Measurements from ENCODE around the gene DIP2C.

Gene DIP2C

DNA sequence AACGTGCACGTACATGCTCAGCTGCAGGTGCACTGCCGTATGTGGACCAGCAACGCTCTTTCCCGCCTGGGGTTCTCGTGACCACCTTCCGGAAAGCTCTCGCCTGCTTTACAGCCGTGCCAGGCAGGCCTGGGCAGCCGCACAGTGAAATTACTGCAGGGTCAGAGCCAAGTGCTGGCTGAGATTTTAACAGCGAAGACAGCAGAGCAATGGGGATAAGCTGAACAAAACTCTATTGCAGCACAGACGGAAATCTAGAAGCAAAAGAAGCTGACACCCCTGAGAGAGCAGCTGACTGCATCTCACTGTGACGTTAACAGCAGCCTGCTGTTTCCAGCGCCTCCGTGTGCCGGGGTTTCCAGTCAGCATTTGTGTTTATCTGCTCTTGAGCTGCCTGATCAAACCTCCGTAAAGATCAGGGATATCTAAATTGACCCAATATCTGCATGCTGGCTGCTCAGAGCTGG, 179.0 kb downstream of the DIP2C start:
- DNase-seq: peak; percentile 62

DNA sequence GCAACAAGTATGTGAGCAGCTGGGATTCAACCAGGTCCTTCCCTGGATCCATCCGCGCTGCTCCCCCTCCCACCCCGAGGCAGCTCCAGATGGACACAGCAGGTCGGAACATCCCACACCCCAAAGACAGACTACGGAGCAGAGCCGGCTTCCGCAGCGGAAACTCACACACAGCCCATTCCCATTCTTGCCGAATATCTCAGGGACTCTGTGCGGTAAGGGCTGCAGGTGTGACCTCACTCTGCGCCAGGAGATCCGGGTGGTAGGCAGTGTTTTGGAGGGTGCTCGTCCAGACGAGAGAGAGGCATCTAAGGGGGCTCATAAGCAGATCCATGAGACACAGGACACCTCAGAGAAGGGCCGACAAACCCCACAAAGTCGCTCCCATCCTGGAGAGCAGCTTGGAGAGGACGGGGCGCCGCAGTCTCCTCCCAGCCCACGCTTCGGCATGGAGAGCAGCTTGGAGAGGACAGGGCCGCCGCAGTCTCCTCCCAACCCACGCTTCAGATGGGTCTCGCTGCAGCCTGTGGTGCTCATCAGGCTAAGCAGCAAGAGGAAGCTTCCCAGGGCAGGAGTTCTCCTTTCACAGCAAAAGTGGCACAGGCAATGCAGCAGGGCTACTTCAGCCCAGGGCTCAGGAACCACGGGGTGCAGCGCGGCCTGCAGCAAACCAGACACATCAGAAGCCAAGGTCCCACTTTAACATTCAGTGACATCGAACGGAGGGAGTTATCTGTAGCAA, 179.9 kb downstream of the DIP2C start:
- DNase-seq: no peak

DNA sequence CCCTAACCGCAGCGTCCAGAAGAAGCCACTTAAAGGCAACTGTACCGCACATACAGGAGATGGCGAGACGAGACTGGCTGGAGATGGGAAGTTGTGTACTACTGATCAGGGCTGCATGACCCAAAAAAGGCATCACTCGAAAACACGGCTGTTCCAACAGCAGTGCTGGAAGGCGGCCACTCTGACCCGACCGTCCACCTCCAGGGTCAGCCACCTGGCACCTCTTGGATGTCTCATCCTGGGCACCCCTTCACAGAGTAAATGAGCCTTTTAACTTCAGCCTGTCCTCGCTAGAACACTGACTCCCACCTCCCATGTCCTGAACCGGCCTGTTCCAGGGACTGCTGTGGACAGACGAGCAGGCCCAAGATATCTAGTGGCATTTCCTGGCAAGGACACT, 180.7 kb downstream of the DIP2C start:
- no peak for DNase-seq

DNA sequence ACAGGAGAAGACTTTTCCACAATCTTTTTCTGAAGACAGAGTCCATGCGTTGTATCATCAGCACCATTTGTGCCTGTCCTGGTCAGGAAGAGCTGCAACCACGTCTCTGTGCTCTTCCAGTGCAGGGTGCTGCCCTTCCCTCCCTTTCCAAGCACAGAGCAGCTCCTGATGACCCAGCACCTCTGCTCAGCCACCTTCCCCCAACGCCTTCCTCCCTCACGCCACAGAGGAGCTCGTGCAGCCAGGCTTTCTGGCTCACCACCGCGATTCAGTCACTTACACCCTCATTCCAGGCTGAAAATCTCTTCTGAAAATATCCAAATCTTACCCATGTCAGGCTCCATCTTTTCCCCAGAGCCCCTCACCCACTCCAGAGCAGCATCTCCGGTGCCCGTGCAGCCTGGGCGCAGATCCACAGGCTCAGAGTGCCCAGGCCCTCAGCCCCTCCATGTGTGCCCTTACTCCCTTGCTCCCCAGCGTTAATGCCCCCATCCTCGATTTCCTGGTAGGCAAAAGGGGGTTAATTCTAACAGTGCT, 181.5 kb downstream of the DIP2C start:
- no peak for DNase-seq

DNA sequence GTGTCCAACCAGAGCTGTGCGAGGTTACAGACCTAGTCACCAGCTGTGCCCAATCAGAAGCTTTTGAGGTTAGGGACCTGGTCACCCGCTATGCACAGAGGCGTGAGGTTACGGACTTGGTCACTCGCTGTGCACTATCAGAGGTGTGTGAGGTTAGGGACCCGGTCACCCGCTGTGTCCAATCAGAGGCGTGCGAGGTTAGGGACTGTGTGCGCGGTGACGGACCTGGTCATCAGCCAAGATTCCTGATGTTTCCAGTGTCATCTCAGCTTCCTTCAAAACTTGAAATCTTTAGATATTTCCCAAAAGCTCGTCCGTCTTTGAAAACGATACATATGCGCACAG, 182.1 kb downstream of the DIP2C start:
- DNase-seq: no peak

DNA sequence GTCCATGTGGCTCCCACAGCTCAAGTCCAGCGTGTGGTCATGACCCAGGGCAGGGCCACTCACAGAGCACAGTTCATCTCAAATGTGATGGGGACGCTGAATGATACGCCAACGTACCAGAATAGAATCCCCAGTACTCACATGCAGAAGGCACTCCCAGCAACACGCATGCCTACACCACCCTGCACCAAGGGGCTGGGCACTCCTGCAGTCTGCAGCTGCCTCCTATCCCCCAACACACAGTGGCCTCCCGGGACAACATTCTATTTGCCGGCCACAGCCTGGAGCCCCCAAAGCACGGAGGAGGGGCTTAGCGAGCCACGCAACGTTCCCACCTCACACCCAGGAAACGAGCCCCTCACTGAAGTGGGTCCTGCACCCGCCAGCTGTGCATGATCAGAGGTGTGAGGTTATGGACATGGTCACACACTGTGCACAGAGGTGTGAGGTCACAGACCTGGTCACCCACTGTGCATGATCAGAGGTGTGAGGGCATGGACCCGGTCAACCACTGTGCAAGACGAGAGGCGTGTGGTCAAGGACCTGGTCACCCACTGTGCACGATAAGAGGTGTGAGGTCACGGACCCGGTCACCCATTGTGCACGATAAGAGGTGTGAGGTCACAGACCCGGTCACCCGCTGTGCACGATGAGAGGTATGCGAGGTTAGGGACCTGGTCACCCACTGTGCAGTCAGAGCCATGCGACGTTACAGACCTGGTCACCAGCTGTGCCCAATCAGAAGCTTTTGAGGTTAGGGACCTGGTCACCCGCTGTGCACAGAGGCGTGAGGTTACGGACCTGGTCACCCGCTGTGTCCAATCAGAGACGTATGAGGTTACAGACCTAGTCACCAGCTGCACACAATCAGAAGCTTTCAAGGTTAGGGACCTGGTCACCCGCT, 182.8 kb downstream of the DIP2C start:
- no peak for DNase-seq

DNA sequence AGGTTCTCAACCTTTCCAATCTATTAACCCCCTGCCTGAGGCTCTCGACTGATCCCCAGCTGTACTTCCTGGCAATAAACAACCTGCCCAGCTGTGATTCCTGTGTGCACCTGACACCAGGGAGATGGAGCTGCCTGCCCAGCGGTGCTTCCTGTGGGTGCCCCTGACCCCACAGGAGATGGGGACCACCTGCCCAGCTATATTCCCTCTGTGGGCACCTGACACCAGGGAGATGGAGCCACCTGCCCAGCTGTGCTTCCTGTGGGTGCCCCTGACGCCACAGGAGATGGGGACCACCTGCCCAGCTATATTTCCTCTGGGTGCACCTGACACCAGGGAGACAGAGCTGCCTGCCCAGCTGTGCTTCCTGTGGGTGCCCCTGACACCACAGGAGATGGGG, 184.0 kb downstream of the DIP2C start:
- peak; percentile 12 for DNase-seq

DNA sequence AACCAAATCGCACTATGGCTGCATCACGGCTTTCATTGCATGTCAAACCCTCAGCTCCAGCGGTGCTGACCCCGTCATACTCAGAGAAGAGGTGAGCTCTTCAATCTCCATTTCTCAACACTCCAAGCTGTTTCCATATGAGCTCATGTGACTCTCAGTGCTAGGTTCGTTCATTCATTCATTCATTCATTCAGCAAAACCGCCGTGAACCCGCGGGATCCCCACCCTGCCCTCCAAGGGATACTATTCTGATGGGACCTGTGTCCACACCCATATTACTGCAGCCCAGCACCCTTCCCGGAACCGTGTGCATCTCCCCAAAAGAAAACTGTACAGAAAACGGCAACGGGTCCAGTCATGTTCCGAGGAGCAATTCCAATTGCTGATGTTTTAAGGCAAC, 184.7 kb downstream of the DIP2C start:
- no peak for DNase-seq

DNA sequence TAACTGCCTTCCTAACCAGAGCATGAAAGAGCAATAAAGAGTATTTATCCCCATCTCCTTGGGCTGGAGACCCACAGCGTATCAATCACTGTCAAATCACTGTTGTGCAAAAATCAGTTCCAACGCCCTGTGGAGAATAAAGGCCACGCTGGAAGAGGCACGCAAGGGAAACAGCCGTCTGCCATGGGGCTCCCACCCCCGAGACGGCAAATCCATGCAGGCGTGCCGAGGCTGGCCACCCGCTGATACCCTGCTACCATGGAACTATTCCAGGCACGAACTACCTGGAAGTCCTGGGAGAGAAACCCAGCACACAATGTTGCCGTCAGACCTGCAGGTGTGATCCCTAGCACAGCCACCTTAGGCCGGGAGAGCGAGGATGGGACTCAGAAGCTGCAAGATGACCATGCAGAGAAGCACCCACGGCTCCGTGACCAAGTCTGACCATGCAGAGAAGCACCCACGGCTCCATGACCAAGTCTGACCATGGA, 185.3 kb downstream of the DIP2C start:
- peak; percentile 16 for DNase-seq

DNA sequence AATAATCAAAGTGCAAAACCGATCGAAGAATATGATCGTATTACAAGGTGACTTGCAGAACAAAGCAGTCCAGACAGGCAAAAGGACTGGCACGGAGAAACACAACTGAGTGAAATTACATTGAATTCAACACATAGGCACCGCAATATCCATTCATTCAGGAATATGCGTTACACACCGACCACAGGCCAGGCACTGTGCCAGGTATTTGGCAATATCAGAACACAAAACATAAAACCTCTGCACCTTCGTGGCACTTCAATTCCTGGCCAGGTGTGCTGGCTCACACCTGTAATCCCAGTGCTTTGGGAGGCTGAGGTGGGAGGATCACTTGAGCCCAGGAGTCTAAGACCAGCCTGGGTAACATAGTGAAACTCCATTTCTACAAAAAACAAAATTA, 187.9 kb downstream of the DIP2C start:
- no peak for DNase-seq

DNA sequence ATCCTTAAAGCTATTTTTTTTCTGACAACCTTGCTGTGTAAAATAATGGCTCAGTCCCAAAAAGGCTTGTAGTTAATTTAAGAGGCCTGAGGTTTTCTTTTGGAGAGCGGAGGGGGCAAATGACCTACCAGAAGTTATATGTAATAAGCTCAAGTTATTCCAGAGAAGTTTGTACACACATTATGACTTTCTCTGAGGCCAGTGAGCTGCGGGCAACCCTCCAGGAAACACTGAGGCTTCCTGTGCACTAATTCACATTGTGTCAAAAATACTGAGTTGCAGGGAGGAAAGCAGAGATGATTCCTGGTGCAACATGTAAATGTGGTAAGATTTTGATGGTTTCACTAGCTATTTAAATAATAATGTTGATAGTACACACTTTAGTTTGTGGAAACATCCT, 188.6 kb downstream of the DIP2C start:
- peak; percentile 57 for DNase-seq

DNA sequence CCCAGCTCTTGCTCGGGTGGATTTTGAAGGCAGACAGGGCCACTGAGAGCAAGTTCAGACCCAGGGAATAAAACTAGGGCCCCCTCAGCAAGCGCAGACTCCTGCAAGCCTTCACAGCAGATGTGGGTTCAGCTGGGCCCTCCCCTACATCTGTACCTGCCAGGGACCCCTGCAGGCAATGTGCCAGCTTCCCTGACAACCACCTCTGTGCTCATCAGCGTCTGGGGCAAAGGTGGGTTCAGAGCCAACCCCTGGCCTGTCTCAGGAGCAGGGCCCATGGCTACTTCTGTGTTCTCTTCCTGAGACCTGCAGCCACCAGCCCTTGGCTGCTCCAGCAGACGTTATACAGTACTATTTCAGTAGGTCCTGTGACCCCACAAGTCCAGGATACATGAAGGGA, 189.5 kb downstream of the DIP2C start:
- DNase-seq: peak; percentile 14

DNA sequence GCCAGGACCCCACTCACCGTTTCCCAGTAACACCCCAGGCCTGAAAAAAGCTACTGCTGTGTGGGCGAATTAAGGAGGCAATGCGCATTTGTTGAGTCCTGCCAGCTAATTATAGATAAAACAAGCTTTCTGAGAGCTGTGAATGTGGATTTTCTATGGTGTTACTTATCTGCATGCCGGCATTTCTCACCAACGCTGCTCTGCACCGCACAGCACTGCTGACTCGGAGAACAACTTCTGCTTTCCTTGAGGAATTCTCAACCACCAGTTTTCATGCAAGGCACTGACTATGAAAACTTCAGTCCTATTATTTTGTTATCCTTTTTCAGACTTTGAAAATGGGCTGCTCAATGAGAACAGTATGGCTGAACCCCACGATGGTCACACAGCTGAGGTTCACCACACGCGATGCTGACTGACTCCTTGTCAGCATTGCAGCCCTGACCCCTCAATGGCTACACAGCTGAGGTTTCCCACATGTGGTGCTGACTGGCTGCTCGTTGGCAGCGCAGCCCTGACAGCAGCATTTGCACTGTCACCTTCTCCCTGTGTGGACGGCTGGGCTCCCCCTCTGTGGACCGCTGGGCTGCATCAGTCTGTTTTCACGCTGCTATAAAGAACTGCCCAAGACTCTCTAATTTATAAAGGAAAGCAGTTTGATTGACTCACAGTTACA, 190.6 kb downstream of the DIP2C start:
- peak; percentile 7 for DNase-seq

DNA sequence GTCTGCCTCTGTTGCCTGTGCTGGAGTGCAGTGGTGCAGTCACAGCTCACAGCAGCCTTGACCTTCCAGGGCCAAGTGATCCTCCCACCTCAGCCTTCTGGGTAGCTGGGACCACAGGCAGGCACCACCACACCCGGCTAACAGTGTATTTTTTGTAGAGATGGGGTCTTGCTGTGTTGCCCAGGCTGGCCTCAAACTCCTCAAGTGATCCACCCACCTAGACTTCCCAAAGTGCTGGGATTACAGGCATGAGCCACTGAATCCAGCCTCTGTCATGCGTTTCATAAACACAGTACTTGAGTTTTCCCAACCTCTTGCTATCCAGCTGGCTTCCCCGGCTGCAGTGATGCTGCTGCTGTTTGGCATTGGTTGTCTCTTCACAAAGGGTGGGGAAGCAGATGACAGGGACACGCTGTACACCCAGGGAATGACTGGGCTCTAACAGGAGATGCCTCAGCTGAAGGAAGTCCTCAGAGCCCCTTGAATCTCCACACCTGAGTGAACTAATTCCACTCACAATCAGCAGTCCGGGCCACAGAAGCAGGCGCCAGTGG, 191.5 kb downstream of the DIP2C start:
- no peak for DNase-seq

DNA sequence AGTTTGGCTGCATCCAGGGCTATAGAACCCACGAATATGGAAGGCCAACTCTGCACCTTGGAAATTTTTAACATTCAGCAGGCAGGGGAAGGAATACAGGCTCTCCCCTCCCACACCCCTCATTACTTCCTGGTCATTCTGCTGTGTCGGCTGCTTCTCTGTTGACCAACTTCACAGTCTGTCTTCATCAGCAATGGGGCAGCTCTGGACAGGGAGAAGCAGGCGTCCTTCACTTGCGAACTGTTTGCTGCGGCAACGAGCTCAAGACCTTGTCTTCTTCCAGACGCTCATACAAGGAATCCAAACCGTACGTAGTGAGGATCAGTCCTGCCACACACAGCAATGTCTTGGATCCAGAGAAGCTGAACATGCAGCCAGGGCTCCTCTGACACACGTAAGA, 192.2 kb downstream of the DIP2C start:
- DNase-seq: no peak

DNA sequence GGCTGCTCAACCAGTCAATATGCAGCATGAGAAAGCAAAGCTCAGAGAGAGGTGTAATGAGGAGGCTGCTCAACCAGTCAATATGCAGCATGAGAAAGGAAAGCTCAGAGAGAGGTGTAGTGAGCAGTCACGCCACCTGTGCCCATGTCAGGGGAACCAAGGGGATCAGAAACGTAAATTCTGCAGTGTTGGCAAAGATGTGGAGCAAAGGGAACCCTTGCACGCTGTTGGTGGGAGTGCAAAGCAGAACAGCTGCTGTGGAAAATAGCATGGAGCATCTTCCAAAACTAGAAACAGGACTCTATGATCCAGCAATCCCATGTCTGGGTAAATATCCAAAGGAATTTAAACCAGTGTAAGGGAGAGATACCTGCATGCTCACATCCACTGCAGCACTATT, 194.9 kb downstream of the DIP2C start:
- DNase-seq: no peak

DNA sequence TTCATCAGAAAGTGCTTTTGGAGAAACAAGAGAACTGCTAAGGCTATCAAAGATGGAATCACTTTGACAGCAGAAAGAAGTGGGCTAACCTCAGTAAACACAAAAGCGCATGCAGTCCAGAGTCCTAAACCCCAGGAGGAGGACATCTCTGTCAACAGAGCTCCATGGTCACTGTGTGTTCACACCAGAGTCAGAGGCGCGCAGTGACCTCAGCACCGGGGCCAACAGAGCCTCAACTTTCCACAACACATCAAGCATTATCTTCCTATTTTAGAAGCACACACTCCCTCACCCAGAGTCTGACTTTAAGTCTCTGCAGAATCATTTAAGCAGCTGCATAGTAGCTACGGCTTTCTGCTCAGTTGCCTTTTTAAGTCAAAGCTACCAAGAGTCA, 195.3 kb downstream of the DIP2C start:
- no peak for DNase-seq

DNA sequence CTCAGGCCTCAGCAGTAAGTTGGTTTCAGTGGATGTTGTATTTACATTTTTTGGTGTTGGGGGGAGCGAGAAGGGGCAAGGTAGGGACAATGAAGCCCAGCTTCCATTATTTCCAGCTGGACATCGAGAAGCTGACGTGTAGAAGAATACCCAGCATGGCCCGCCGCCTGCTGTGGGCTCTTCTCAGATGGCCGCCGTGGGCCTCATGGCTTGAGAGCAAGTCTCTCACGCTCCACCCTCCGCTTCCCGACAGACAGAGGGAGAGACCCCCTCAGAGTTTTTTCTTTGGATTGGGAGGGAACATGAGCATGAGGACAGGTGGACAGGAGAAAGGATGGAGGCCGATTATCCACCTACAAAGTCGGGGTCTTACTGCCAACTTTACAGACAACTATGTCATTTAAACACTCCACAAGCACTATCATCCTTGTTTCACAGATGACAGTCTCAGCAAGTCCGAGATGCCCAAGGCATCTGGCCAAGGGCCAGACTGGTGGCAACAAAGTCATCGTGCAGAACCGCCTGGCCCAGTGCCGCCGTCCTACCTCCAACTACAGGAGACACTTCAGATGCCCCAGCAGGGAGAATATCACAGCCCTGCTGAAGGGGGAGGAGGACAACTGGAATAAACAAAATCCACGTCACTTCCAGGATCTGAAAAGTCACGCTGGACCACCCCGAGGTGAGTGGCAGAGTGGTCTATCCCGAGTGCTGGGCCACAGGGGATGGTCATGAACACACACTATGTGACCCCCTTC, 195.9 kb downstream of the DIP2C start:
- no peak for DNase-seq

DNA sequence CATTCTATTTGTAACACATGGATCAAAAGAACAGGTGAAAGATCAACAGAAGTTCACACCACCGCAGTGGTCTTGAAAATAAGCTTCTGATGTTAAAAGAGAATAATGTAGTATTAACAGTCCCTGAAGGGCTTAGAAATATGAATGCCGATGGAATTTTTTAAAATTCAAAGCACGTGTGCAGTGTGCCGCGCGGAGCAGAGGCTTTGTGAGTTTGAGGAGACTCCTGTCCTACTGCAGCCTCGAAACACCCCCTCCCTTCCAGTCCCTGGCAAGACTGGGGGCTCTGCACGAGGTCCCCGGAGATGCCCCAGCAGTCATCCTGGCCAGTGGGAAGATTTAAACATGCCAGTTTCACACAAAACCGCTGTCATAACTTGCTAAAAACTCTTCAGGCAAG, 196.6 kb downstream of the DIP2C start:
- no peak for DNase-seq

DNA sequence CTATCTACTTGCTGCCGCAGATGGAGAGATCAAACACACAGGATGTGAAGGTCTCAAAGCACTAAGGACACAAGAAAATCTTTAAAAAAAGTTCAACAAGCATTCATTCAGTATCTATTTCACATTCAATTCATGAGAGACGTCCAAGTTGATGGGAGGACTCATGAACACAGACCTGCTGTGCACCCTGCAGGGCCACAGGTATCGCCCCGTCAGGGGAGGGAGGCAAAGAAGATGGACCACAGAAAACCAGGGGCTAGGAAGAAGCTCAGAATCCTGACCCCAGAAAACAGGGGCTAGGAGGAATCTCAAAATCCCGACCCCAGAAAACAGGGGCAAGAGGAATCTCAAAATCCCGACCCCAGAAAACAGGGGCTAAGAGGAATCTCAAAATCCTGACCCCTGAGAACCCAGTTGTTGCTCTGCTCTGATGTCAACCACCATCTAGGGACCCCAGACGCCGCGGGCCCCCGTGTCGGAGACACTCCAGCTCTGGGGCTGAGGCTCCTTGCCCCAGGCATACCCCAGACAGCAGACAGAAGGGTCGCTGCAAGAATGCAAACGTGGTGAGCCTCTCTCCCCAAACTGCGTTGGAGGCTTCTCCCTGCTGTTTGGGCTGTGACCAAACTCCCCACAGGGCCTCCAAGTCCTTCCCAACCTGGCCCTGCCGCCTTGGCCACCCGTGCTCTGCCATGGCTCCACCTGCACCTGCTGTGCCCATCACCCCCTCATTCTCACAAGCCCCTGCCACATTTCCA, 197.6 kb downstream of the DIP2C start:
- no peak for DNase-seq

DNA sequence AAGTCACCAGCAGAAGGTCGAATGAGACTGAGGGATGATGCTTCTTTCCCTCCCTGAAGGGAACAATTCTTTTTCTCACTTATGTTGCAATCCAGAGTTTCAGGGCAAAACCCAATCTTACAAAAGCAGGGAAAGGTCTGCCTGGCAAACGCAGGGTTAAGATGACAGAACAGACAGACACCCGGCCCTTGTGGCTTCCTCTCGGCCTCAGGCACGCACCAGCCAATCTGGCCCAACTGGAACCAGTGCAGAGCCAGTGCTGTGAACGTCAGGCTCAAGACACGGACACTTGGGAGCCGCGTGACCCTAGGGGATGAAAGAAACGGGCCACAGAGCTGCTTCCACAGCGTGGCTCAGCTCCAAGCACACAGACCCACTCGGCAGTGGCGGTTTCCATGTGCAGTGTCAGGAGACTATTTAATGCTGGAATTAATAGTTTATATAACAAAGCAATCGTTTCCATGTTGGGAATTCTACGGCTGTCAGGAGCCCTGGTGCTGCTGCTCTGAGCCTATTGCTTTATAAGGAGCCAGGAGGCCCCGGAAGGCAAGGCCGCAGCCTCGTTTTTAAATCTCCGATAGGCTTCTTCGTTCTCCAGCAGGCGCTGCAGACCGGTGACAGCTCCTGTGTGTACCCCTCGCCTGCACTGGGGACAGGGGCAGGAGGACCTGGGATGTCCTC, 198.4 kb downstream of the DIP2C start:
- no peak for DNase-seq
